HUES48 (cell line): ENCODE results near the gene ADAM30.

ENCODE experiments used
- H3K27ac ChIP-seq: one replicate; pipeline ENCODE4 v1.7.0; 2013; ENCODE audit warnings: low read depth, low read length, inconsistent platforms
- H3K27me3 ChIP-seq: 2 replicates; pipeline ENCODE4 v1.6.1; 2013; ENCODE audit warnings: mild to moderate bottlenecking, low read length; ENCODE audit not compliant: control insufficient read depth, insufficient read depth
- H3K36me3 ChIP-seq: 2 replicates; pipeline ENCODE4 v1.6.1; 2013; ENCODE audit warnings: low read length; ENCODE audit not compliant: control insufficient read depth, insufficient read depth
- H3K4me1 ChIP-seq: 2 replicates; pipeline ENCODE4 v1.6.1; 2013; ENCODE audit warnings: mild to moderate bottlenecking, low read length; ENCODE audit not compliant: control insufficient read depth, insufficient read depth
- H3K4me3 ChIP-seq: 2 replicates; pipeline ENCODE4 v1.5.1; 2013; ENCODE audit warnings: mild to moderate bottlenecking, low read depth, low read length
- H3K9ac ChIP-seq: 2 replicates; pipeline ENCODE4 v1.6.1; 2013; ENCODE audit warnings: mild to moderate bottlenecking, low read depth, low read length, moderate library complexity
- H3K9me3 ChIP-seq: 2 replicates; pipeline ENCODE4 v1.6.1; 2013; ENCODE audit warnings: low read length; ENCODE audit not compliant: control insufficient read depth, insufficient read depth

Gene ADAM30

GRCh38 chr1:119906927-119907652 lies 10.8 kb upstream of the ADAM30 start:
- H3K9me3 ChIP-seq, result no peaks in the 10 kb centered on the region
- no peak overlapping the region for H3K9ac ChIP-seq
- H3K27me3 ChIP-seq, result no peaks in the 10 kb centered on the region
- H3K27ac ChIP-seq, result no peak overlapping the region
- H3K4me1 ChIP-seq, result peaks cover 8% of the 10 kb centered on the region
- H3K4me3 ChIP-seq, result no peak overlapping the region
- H3K36me3 ChIP-seq, result no peaks in the 10 kb centered on the region

- H3K27ac ChIP-seq, result no peak overlapping the region
- H3K4me1 ChIP-seq, result no peaks in the 10 kb centered on the region
- no peak overlapping the region for H3K4me3 ChIP-seq
- H3K36me3 ChIP-seq, result no peaks in the 10 kb centered on the region
- H3K27me3 ChIP-seq, result no peaks in the 10 kb centered on the region
- no peak overlapping the region for H3K9ac ChIP-seq
- H3K9me3 ChIP-seq, result no peaks in the 10 kb centered on the region
Measured at GRCh38 chr1:119903443-119903835, 7.1 kb upstream of the ADAM30 start.

- Histone ChIP-seq H3K36me3 (no peaks in the 10 kb centered on the region), H3K4me3 (no peak overlapping the region), H3K27ac (no peak overlapping the region), H3K27me3 (0 out of 2 replicates have a peak, but pooled peaks cover under 1% of the 10 kb centered on the region), H3K9me3 (no peaks in the 10 kb centered on the region), H3K4me1 (no peaks in the 10 kb centered on the region), H3K9ac (no peak overlapping the region)
Measured at GRCh38 chr1:119902775-119903442, 6.6 kb upstream of the ADAM30 start.

- Histone ChIP-seq H3K4me1 (no peaks in the 10 kb centered on the region), H3K9me3 (no peaks in the 10 kb centered on the region), H3K36me3 (no peaks in the 10 kb centered on the region), H3K27ac (no peak overlapping the region), H3K9ac (no peak overlapping the region), H3K4me3 (no peak overlapping the region), H3K27me3 (0 out of 2 replicates have a peak, but pooled peaks cover 3% of the 10 kb centered on the region)
Measured at GRCh38 chr1:119898981-119899720, 2.8 kb upstream of the ADAM30 start.

GRCh38 chr1:119898530-119898929 lies 2.2 kb upstream of the ADAM30 start:
- no peaks in the 10 kb centered on the region for H3K9me3 ChIP-seq
- H3K27ac ChIP-seq, result no peak overlapping the region
- no peaks in the 10 kb centered on the region for H3K36me3 ChIP-seq
- no peaks in the 10 kb centered on the region for H3K4me1 ChIP-seq
- H3K4me3 ChIP-seq, result no peak overlapping the region
- no peak overlapping the region for H3K9ac ChIP-seq
- H3K27me3 ChIP-seq, result 0 out of 2 replicates have a peak, but pooled peaks cover 3% of the 10 kb centered on the region

GRCh38 chr1:119895102-119895501 lies 1.2 kb downstream of the ADAM30 start:
- no peaks in the 10 kb centered on the region for H3K36me3 ChIP-seq
- no peak overlapping the region for H3K4me3 ChIP-seq
- 0 out of 2 replicates have a peak, but pooled peaks cover 3% of the 10 kb centered on the region for H3K27me3 ChIP-seq
- H3K4me1 ChIP-seq, result no peaks in the 10 kb centered on the region
- no peaks in the 10 kb centered on the region for H3K9me3 ChIP-seq
- H3K9ac ChIP-seq, result no peak overlapping the region
- no peak overlapping the region for H3K27ac ChIP-seq

- H3K27ac ChIP-seq, result no peak overlapping the region
- H3K36me3 ChIP-seq, result no peaks in the 10 kb centered on the region
- 0 out of 2 replicates have a peak, but pooled peaks cover 3% of the 10 kb centered on the region for H3K27me3 ChIP-seq
- H3K9ac ChIP-seq, result no peak overlapping the region
- no peak overlapping the region for H3K4me3 ChIP-seq
- H3K9me3 ChIP-seq, result no peaks in the 10 kb centered on the region
- no peaks in the 10 kb centered on the region for H3K4me1 ChIP-seq
Measured at GRCh38 chr1:119893827-119894700, 2.3 kb downstream of the ADAM30 start.

- Histone ChIP-seq H3K4me1 (no peaks in the 10 kb centered on the region), H3K9me3 (no peaks in the 10 kb centered on the region), H3K27ac (no peak overlapping the region), H3K4me3 (no peak overlapping the region), H3K27me3 (0 out of 2 replicates have a peak, but pooled peaks cover 3% of the 10 kb centered on the region), H3K9ac (no peak overlapping the region), H3K36me3 (no peaks in the 10 kb centered on the region)
Measured at GRCh38 chr1:119893238-119893791, 3.0 kb downstream of the ADAM30 start.

- Histone ChIP-seq H3K4me1 (no peaks in the 10 kb centered on the region), H3K9ac (no peak overlapping the region), H3K9me3 (no peaks in the 10 kb centered on the region), H3K36me3 (no peaks in the 10 kb centered on the region), H3K27me3 (no peaks in the 10 kb centered on the region), H3K4me3 (no peak overlapping the region), H3K27ac (no peak overlapping the region)
Measured at GRCh38 chr1:119891386-119891785, 4.9 kb downstream of the ADAM30 start.

GRCh38 chr1:119888476-119888875 lies 7.8 kb downstream of the ADAM30 start:
- Histone ChIP-seq H3K36me3 (no peaks in the 10 kb centered on the region), H3K27ac (no peak overlapping the region), H3K4me1 (no peaks in the 10 kb centered on the region), H3K9ac (no peak overlapping the region), H3K9me3 (no peaks in the 10 kb centered on the region), H3K4me3 (no peak overlapping the region), H3K27me3 (no peaks in the 10 kb centered on the region)
